Vagina (tissue), 2 donors: ENCODE data around the gene NRXN2.

Source experiments
- POLR2A ChIP-seq, 2 donors: fragments of 450-650 bp; IDR thresholded peaks; one replicate each; pipeline ENCODE4 v1.6.1; 2017; ENCODE audit warnings: antibody characterized with exemption in 2 of 2, mild to moderate bottlenecking in 2 of 2, moderate library complexity in 2 of 2
- POLR2AphosphoS5 ChIP-seq, 2 donors: sonication (generic); formaldehyde crosslinking; IDR thresholded peaks; one replicate each; pipeline ENCODE4 v1.9.0; 2017; ENCODE audit warnings: antibody characterized with exemption in 2 of 2, mild to moderate bottlenecking in 2 of 2, low read depth in 1 of 2; ENCODE audit not compliant: insufficient read depth in 1 of 2
- TF ChIP-seq, protein P1 (sequence below), 3 experiments: fragments of 450-650 bp in 2 of 3; fragments of 200-600 bp in 1 of 3; sonication (generic) in 1 of 3; IDR thresholded peaks; one replicate each; pipeline ENCODE4 v1.5.1; 2017 to 2019; ENCODE audit warnings: antibody characterized with exemption in 3 of 3, mild to moderate bottlenecking in 2 of 3, moderate library complexity in 2 of 3

DNA sequence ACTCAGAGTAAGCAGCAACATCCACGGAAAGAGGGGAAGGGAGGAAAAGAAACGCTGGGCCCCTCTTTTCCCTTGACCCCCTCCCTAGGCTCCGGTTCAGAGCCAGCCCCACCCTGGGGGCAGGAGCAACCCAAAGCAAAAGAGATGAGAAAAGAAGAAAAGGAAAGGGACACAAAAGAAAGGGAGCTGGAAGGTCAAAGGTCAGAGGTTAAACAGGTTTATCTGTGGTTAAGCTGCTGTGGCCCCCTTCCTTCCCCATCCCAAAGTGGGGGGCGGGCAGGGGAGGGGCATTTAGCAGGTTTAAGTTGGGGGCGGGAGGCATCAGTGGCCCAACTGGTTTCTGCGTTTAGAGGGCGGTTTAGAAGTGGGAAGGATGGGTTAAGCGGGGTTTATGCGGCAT, 96.4 kb downstream of the NRXN2 start:
- TF ChIP-seq POLR2AphosphoS5 (IDR thresholded peaks at IDR 0.05; ENCODE audit: insufficient read depth in 1 of 2, low read depth in 1 of 2) (no peak), POLR2A (IDR thresholded peaks at IDR 0.05) (no peak)
- TF ChIP-seq, protein P1, sequence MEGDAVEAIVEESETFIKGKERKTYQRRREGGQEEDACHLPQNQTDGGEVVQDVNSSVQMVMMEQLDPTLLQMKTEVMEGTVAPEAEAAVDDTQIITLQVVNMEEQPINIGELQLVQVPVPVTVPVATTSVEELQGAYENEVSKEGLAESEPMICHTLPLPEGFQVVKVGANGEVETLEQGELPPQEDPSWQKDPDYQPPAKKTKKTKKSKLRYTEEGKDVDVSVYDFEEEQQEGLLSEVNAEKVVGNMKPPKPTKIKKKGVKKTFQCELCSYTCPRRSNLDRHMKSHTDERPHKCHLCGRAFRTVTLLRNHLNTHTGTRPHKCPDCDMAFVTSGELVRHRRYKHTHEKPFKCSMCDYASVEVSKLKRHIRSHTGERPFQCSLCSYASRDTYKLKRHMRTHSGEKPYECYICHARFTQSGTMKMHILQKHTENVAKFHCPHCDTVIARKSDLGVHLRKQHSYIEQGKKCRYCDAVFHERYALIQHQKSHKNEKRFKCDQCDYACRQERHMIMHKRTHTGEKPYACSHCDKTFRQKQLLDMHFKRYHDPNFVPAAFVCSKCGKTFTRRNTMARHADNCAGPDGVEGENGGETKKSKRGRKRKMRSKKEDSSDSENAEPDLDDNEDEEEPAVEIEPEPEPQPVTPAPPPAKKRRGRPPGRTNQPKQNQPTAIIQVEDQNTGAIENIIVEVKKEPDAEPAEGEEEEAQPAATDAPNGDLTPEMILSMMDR (IDR thresholded peaks at IDR 0.05), result no peak
